Adrenal gland (tissue), 12 donors: ENCODE data around the gene DIAPH1. TPM values are rescaled to one million over a fixed set of nuclear protein-coding genes. Genes with fewer than 3 reads are reported as not detected.

Experiments used
- DNase-seq, 7 donors: peaks; one replicate each; pipeline ENCODE4 v3.0.0-alpha.2; 2019 to 2020
- H3K27ac ChIP-seq, 5 donors: fragments of 200-600 bp; sonication (generic) in 4 of 5; 1 replicate in 3 of 5; 2 replicates in 2 of 5; pipeline versions ENCODE4 v1.5.1 to v1.8.0; 2016 to 2020; ENCODE audit warnings: mild to moderate bottlenecking in 1 of 5
- H3K27me3 ChIP-seq: fragments of 200-600 bp; 2 replicates; pipeline ENCODE4 v1.8.0; 2021
- H3K36me3 ChIP-seq, 2 donors: fragments of 200-600 bp; replicated peaks in 1 of 2; 1 replicate in 1 of 2; 2 replicates in 1 of 2; pipeline versions ENCODE4 v1.5.1 to v1.8.0; 2018 to 2022
- H3K4me1 ChIP-seq, 2 donors: fragments of 200-600 bp; replicated peaks in 1 of 2; 1 replicate in 1 of 2; 2 replicates in 1 of 2; pipeline versions ENCODE4 v1.5.1 to v1.8.0; 2018 to 2021
- H3K4me3 ChIP-seq, 4 donors: fragments of 200-600 bp; sonication (generic) in 3 of 4; one replicate each; pipeline ENCODE4 v1.5.1; 2016 to 2018
- H3K9me3 ChIP-seq, 3 donors: fragments of 200-600 bp; sonication (generic) in 1 of 3; replicated peaks in 1 of 3; 1 replicate in 2 of 3; 2 replicates in 1 of 3; pipeline versions ENCODE4 v1.5.1 to v1.8.0; 2016 to 2021
- POLR2A ChIP-seq, 2 donors: fragments of 450-650 bp; IDR thresholded peaks; one replicate each; pipeline ENCODE4 v1.6.1; 2017; ENCODE audit warnings: antibody characterized with exemption in 2 of 2, mild to moderate bottlenecking in 2 of 2, moderate library complexity in 1 of 2
- WGBS, 4 donors: extraction: QIAGEN DNeasy Blood & Tissue Kit in 2 of 4; methylation state at CpG; one replicate each; pipeline versions ENCODE4 v1.1.5 to v1.1.7; 2013 to 2017; 5-methylcytosine and 5-hydroxymethylcytosine counted together
- intact Hi-C, 2 donors: fragments of 100-400 bp; cut with DNase I; formaldehyde crosslinking; loops; one replicate each; pipeline versions ENCODE4 v1.14.1 to v1.15.0; 2022 to 2023
- polyA plus RNA-seq, 3 donors: library from polyadenylated mRNA; stranded (reverse); fragments of 200-250 nt in 2 of 3; fragments of 350-450 nt in 1 of 3; fragmentation: Illumina TruSeq in 1 of 3; extraction: RNeasy Lipid Tissue Mini Kit (QIAGEN cat#74804) in 1 of 3; gene quantifications; one replicate each; pipeline ENCODE4 v1.2.3, GENCODE V29; 2013 to 2014
- total RNA-seq, 9 donors: library from RNA; depleted of rRNA in 4 of 9; stranded (reverse); fragments of >200 nt in 4 of 9; fragments of 120-200 nt in 1 of 9; fragmentation: NEBNext Ultra II Directional in 1 of 9; extraction: Animal tissue kit (Norgen Biotek cat#: 25700) in 1 of 9; gene quantifications; one replicate each; pipeline versions ENCODE4 v1.1.0 to v1.2.4, GENCODE V29; 2013 to 2023
- TF ChIP-seq, protein P1 (sequence below), 6 experiments: fragments of 450-650 bp in 4 of 6; fragments of 200-600 bp in 2 of 6; sonication (generic) in 1 of 6; IDR thresholded peaks; 1 replicate in 5 of 6; 2 replicates in 1 of 6; pipeline versions ENCODE4 v1.5.1 to v1.8.0; 2016 to 2021; ENCODE audit warnings: antibody characterized with exemption in 6 of 6, mild to moderate bottlenecking in 2 of 6, moderate library complexity in 1 of 6
- donor health status: healthy with polysubstance abuse.
- donor health status: Bipolar disorder and iron deficiency.
- donor health status: DM: yes; HTN: yes; CAD: no.
- donor health status: DM: no; HTN: no; CAD: no.
- donor health status: DM: no; HTN: no; CAD: no.
- donor health status: DM: yes; HTN: yes; CAD: no.

The DIAPH1 gene
- total and polyA plus RNA-seq, 12 donors: 17.8 to 91.2 (median 48.8) TPM

GRCh38 chr5:141490771-141491170, 128.0 kb downstream of the DIAPH1 start:
- Histone ChIP-seq H3K4me1 (peaks cover 4 to 40% of the 10 kb centered on the region in 2 donors), H3K4me3 (no peak overlapping the region), H3K27me3 (no peaks in the 10 kb centered on the region), H3K27ac (no peak overlapping the region), H3K9me3 (no peaks in the 10 kb centered on the region), H3K36me3 (no peaks in the 10 kb centered on the region)
- TF ChIP-seq, protein P1, sequence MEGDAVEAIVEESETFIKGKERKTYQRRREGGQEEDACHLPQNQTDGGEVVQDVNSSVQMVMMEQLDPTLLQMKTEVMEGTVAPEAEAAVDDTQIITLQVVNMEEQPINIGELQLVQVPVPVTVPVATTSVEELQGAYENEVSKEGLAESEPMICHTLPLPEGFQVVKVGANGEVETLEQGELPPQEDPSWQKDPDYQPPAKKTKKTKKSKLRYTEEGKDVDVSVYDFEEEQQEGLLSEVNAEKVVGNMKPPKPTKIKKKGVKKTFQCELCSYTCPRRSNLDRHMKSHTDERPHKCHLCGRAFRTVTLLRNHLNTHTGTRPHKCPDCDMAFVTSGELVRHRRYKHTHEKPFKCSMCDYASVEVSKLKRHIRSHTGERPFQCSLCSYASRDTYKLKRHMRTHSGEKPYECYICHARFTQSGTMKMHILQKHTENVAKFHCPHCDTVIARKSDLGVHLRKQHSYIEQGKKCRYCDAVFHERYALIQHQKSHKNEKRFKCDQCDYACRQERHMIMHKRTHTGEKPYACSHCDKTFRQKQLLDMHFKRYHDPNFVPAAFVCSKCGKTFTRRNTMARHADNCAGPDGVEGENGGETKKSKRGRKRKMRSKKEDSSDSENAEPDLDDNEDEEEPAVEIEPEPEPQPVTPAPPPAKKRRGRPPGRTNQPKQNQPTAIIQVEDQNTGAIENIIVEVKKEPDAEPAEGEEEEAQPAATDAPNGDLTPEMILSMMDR (IDR thresholded peaks at IDR 0.05): no peak
- TF ChIP-seq POLR2A (IDR thresholded peaks at IDR 0.05): no peak
- DNase-seq: peak in 1 of 7 donors; percentile 48
- intact Hi-C loops: no loop called here
- 84 to 92% (median 89%) methylated on average over 3 to 13 of the region's 13 CpGs for WGBS, 4 donors

GRCh38 chr5:141490271-141490670, 128.5 kb downstream of the DIAPH1 start:
- Histone ChIP-seq H3K4me1 (peaks cover 4 to 44% of the 10 kb centered on the region in 2 donors), H3K9me3 (no peaks in the 10 kb centered on the region), H3K27me3 (no peaks in the 10 kb centered on the region), H3K27ac (no peak overlapping the region), H3K4me3 (no peak overlapping the region), H3K36me3 (no peaks in the 10 kb centered on the region)
- peak in 1 of 7 donors; percentile 49 for DNase-seq
- WGBS, 4 donors: 93 to 98% (median 97%) methylated on average over 8 to 10 of the region's 10 CpGs
- TF ChIP-seq POLR2A (IDR thresholded peaks at IDR 0.05): no peak
- TF ChIP-seq, protein P1 (IDR thresholded peaks at IDR 0.05): no peak
- intact Hi-C loops: no loop called here

DNA sequence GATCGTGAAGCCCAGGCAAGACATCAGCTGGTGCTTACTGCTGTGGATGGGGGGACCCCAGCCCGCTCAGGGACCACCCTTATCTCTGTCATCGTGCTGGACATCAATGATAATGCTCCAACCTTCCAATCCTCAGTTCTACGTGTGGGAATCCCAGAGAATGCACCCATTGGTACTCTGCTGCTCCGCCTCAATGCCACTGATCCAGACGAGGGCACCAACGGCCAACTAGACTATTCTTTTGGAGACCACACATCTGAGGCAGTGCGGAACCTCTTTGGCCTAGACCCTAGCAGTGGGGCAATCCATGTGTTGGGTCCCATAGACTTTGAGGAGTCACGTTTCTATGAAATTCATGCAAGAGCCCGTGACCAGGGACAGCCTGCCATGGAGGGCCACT, 129.0 kb downstream of the DIAPH1 start:
- no peaks in the 10 kb centered on the region for H3K27me3 ChIP-seq
- no peak overlapping the region for H3K4me3 ChIP-seq
- no peaks in the 10 kb centered on the region for H3K36me3 ChIP-seq
- intact Hi-C loops: no loop called here
- peak overlapping the region in 2 of 5 donors; percentile 65 to 77 for H3K27ac ChIP-seq
- 90 to 100% (median 92%) methylated on average over 7 to 10 of the region's 10 CpGs for WGBS, 4 donors
- no peak for TF ChIP-seq POLR2A (IDR thresholded peaks at IDR 0.05)
- TF ChIP-seq, protein P1 (IDR thresholded peaks at IDR 0.05): no peak
- H3K4me1 ChIP-seq: peaks cover 4 to 48% of the 10 kb centered on the region in 2 donors
- peak in 1 of 7 donors; percentile 45 for DNase-seq
- no peaks in the 10 kb centered on the region for H3K9me3 ChIP-seq

- intact Hi-C loops: no loop called here
- WGBS, 4 donors: 33 to 58% (median 49%) methylated on average over 9 to 14 of the region's 14 CpGs
- peak in 6 of 7 donors; percentile 50 to 77 (median 58) for DNase-seq
These were observed 129.9 kb downstream of the DIAPH1 start, which contains the start of gene PCDHGC5 for GRCh38 chr5:141488591-141489561. Gene PCDHGC5, plus strand, starts transcription at chr5:141489081. Its CDS starts 160 bp downstream, at chr5:141489241.

More at GRCh38 chr5:141488591-141489561, 129.9 kb downstream of the DIAPH1 start, which contains the start of gene PCDHGC5:
- TF ChIP-seq, protein P1 (IDR thresholded peaks at IDR 0.05): no peak
- peak in 1 of 2 donors; percentile 19 for TF ChIP-seq POLR2A (IDR thresholded peaks at IDR 0.05)
- Histone ChIP-seq H3K27me3 (no peaks in the 10 kb centered on the region), H3K36me3 (no peaks in the 10 kb centered on the region), H3K4me1 (peaks cover 4 to 52% of the 10 kb centered on the region in 2 donors), H3K4me3 (peak within 1 kb of the TSS in 1 of 4 donors; percentile 19), H3K9me3 (no peaks in the 10 kb centered on the region), H3K27ac (peak within 1 kb of the TSS in 3 of 5 donors; percentile 7 to 77 (median 65))
